ENCODE measurements around the gene EGFL8. TPM values are rescaled to one million over a fixed set of nuclear protein-coding genes. Genes with fewer than 3 reads are reported as not detected.

Gene EGFL8
- total and polyA plus RNA-seq, 9 of the 15 experiments (the other 6 are each of a cell fraction or from before 2014, with no cell fraction given), result 2.2 to 47.4 (median 14.2) TPM

GRCh38 chr6:32167154-32167760 lies 2.9 kb downstream of the EGFL8 start (continued):
- TF ChIP-seq ARHGAP35 (IDR thresholded peaks at IDR 0.05; ENCODE audit: partially characterized antibody), result peak; percentile 79
- TF ChIP-seq HDAC2 (IDR thresholded peaks at IDR 0.05), result no peak
- no peak for TF ChIP-seq MTA3 (IDR thresholded peaks at IDR 0.05; ENCODE audit: borderline replicate concordance)
- TF ChIP-seq MYNN (IDR thresholded peaks at IDR 0.05), result 0 out of 2 replicates have a peak, but pooled peaks have one; percentile 2
- no peak for TF ChIP-seq MYNN (CRISPR knock-in tag; IDR thresholded peaks at IDR 0.05)
- 0 out of 2 replicates have a peak, but pooled peaks have one; percentile 17 for TF ChIP-seq HMGXB4 (CRISPR knock-in tag; IDR thresholded peaks at IDR 0.05)
- no peak for TF ChIP-seq YBX1 (IDR thresholded peaks at IDR 0.05)
- TF ChIP-seq ILF3 (IDR thresholded peaks at IDR 0.05; ENCODE audit: borderline replicate concordance), result no peak
- TF ChIP-seq FOXP1 (CRISPR knock-in tag; IDR thresholded peaks at IDR 0.05), result 0 out of 2 replicates have a peak, but pooled peaks have one; percentile 8
- 0 out of 2 replicates have a peak, but pooled peaks have one; percentile 23 for TF ChIP-seq TAF15 (IDR thresholded peaks at IDR 0.05; ENCODE audit: low read depth, low read length)
- 0 out of 2 replicates have a peak, but pooled peaks have one; percentile 36 for TF ChIP-seq SMARCA5 (IDR thresholded peaks at IDR 0.05)
- peak; percentile 32; the same call in 1 of the 2 replicates for TF ChIP-seq ZBTB40 (IDR thresholded peaks at IDR 0.05)
- TF ChIP-seq ZBTB40 (CRISPR knock-in tag; IDR thresholded peaks at IDR 0.05), result no peak
- TF ChIP-seq JUNB (CRISPR knock-in tag; conservative IDR thresholded peaks at IDR 0.05), result no peak
- no peak for TF ChIP-seq PRDM10 (IDR thresholded peaks at IDR 0.05; ENCODE audit: partially characterized antibody)

All from K562 (cell line).